IMR-90 (cell line): Measurements from ENCODE around the gene RNPEPL1.

Experiments used
- BHLHE40 ChIP-seq: fragments of 150-350 bp; IDR thresholded peaks from 2 replicates; pipeline ENCODE4 v1.6.1; 2016; ENCODE audit warnings: mild to moderate bottlenecking, low read depth, low read length
- CHD1 ChIP-seq: IDR thresholded peaks from 2 replicates; pipeline ENCODE4 v1.6.1; 2012; ENCODE audit warnings: low read depth, low read length, improper control_type of control experiment
- CTCF ChIP-seq: conservative IDR thresholded peaks from 2 replicates; pipeline ENCODE4 v1.5.1; 2012; ENCODE audit warnings: mild to moderate bottlenecking, low read depth, low read length, improper control_type of control experiment
- FOS ChIP-seq: fragments of 150-350 bp; IDR thresholded peaks from 2 replicates; pipeline ENCODE4 v1.6.1; 2016; ENCODE audit warnings: low read depth, low read length
- MAFK ChIP-seq: IDR thresholded peaks from 2 replicates; pipeline ENCODE4 v1.6.1; 2012; ENCODE audit warnings: low read depth, low read length, improper control_type of control experiment
- POLR2A ChIP-seq: IDR thresholded peaks from 2 replicates; pipeline ENCODE4 v1.6.1; 2012; ENCODE audit warnings: mild to moderate bottlenecking, low read depth, low read length
- RAD21 ChIP-seq: IDR thresholded peaks from 2 replicates; pipeline ENCODE4 v1.6.1; 2012; ENCODE audit warnings: low read length, improper control_type of control experiment
- RFX5 ChIP-seq: IDR thresholded peaks from 2 replicates; pipeline ENCODE4 v1.8.0; 2012; ENCODE audit warnings: low read depth, mild to moderate bottlenecking, low read length, moderate library complexity

GRCh38 chr2:240520974-240521350 lies 47.3 kb upstream of the RNPEPL1 start:
- no peak for TF ChIP-seq POLR2A
- no peak for TF ChIP-seq CHD1
- no peak for TF ChIP-seq CTCF
- TF ChIP-seq RFX5: no peak
- TF ChIP-seq BHLHE40: no peak
- no peak for TF ChIP-seq MAFK
- TF ChIP-seq RAD21: no peak
- TF ChIP-seq FOS: no peak
